ENCODE results near the gene GARS1. TPM values are rescaled to one million over a fixed set of nuclear protein-coding genes. Genes with fewer than 3 reads are reported as not detected.
A peak's percentile ranks its signal among the peaks of the same experiment; 100 is the strongest.

GARS1 gene
- total RNA-seq, 1 donor from 2014 or later: 367 TPM

DNA sequence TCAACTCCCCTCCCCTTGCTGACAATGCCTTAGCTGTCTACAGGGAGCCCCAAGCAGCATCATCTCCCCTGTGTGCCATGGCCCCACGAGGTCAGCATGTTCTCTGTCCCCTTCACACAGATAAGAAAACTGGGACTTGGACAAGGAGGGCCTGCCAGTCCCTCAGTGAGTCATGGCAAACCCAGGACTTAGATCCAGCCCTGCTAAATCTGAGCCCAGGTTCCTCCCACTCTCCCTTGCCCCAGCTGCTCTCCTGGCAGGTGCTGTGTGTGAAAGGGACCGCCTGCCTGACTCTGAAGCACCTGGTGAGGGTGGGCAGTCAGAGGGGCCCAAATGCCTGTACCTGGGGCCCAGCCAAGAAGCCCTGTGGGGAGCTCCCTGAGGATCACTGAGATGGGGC, 80.2 kb downstream of the GARS1 start:
- H3K4me3 ChIP-seq (ENCODE audit: low read depth, low read length): no peak overlapping the region
- no peak for FAIRE-seq
- TF ChIP-seq, protein P1, sequence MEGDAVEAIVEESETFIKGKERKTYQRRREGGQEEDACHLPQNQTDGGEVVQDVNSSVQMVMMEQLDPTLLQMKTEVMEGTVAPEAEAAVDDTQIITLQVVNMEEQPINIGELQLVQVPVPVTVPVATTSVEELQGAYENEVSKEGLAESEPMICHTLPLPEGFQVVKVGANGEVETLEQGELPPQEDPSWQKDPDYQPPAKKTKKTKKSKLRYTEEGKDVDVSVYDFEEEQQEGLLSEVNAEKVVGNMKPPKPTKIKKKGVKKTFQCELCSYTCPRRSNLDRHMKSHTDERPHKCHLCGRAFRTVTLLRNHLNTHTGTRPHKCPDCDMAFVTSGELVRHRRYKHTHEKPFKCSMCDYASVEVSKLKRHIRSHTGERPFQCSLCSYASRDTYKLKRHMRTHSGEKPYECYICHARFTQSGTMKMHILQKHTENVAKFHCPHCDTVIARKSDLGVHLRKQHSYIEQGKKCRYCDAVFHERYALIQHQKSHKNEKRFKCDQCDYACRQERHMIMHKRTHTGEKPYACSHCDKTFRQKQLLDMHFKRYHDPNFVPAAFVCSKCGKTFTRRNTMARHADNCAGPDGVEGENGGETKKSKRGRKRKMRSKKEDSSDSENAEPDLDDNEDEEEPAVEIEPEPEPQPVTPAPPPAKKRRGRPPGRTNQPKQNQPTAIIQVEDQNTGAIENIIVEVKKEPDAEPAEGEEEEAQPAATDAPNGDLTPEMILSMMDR (IDR thresholded peaks at IDR 0.05; ENCODE audit: insufficient read depth, low read length, severe bottlenecking): no peak
- no peak for DNase-seq (ENCODE audit: low read depth)
- peaks cover 9% of the 10 kb centered on the region for H3K27me3 ChIP-seq (ENCODE audit: control insufficient read depth, insufficient read depth, low read length)
- no peaks in the 10 kb centered on the region for H3K36me3 ChIP-seq (ENCODE audit: control insufficient read depth, insufficient read depth, low read length)

DNA sequence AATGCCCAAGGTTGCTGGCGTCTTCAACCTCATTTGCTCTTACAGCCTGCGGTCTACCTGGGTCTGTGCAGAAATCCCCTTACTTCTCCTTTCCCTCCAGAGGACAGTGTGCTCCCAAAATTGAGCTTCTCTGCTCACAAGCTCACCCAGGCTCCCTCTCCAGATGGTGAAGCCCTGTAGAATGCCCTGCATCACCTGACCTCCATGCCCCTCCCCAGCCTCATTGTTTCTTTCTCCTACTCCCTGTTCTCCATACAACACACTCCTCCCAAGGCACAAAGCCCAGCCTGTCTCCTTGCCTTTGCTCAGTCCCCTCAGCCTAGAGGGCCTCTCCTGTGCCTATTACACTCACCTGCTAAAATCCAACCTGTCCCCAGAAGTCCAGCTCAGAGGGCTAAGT, 84.1 kb downstream of the GARS1 start:
- DNase-seq (ENCODE audit: low read depth) (no peak), FAIRE-seq (peak; percentile 47)
- no peak overlapping the region for H3K4me3 ChIP-seq (ENCODE audit: low read depth, low read length)
- TF ChIP-seq, protein P1 (IDR thresholded peaks at IDR 0.05; ENCODE audit: insufficient read depth, low read length, severe bottlenecking): no peak
- H3K27me3 ChIP-seq (ENCODE audit: control insufficient read depth, insufficient read depth, low read length): peaks cover 42% of the 10 kb centered on the region
- no peaks in the 10 kb centered on the region for H3K36me3 ChIP-seq (ENCODE audit: control insufficient read depth, insufficient read depth, low read length)

DNA sequence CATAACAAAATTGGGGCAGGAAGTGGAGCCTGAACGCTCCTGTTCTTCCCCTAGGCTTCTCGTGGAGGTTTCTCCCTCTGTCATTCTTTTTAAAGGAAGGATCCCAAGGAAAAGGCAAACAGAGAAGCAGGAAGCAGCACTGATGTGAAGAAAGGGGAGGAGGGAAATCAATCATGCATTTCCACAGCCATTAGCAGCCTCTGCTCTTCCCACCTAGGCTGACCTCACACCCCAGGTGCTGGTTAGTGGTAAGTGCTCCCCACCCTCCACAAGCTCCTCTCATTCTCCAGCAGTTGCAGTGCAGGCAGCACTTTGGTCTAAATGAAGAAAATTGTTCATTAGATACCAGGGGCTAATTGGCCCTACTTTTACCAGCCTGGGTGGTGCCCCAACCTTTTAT, 85.0 kb downstream of the GARS1 start:
- H3K36me3 ChIP-seq (ENCODE audit: control insufficient read depth, insufficient read depth, low read length): no peaks in the 10 kb centered on the region
- peaks cover 44% of the 10 kb centered on the region for H3K27me3 ChIP-seq (ENCODE audit: control insufficient read depth, insufficient read depth, low read length)
- FAIRE-seq (no peak), DNase-seq (ENCODE audit: low read depth) (no peak)
- H3K4me3 ChIP-seq (ENCODE audit: low read depth, low read length): no peak overlapping the region
- TF ChIP-seq, protein P1 (IDR thresholded peaks at IDR 0.05; ENCODE audit: insufficient read depth, low read length, severe bottlenecking): no peak

DNA sequence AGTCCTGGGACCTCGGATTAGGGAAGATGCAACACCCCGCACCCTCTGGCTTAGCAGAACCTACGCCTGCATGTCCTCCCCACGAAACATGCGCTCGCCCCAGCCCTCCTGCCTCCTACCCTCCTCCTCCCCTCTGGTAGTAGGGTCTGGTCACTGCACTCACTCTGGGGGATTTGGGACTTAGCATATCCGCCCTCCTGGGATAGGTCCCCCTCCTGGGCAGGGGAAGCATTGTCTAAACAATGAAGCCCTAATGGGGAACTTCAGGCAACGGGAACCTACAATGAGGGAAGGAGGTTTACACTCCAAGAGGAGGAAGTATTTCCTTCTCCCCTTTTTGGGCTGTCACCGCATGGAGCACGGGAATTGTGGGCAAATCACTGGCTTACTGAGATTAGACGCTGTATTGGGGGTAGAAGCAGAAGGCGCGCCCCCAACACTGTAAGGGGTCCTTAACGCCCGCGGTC, 86.7 kb downstream of the GARS1 start:
- DNase-seq (ENCODE audit: low read depth) (no peak), FAIRE-seq (no peak)
- no peak overlapping the region for H3K4me3 ChIP-seq (ENCODE audit: low read depth, low read length)
- no peaks in the 10 kb centered on the region for H3K36me3 ChIP-seq (ENCODE audit: control insufficient read depth, insufficient read depth, low read length)
- peaks cover 46% of the 10 kb centered on the region for H3K27me3 ChIP-seq (ENCODE audit: control insufficient read depth, insufficient read depth, low read length)
- TF ChIP-seq, protein P1 (IDR thresholded peaks at IDR 0.05; ENCODE audit: insufficient read depth, low read length, severe bottlenecking): no peak

DNA sequence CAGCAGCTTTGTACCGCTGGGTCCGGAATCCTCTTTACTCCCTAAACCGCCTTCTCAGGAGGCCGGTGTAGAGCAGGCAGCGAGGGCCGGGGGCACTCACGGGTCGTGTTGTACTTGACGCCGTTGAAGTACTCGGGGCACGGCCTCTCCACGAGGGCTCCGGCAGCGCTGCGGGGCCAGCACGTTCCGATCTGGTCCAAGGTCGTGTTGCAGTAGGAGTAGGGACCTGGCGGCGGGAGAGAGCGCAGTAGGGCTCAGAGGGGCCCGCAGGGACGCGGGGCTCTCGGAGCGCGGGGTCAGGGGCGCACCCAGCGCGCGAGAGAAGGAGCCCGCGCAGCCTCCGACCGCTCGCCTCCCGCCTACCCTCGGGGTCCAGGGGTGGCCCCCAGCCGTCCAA, 87.1 kb downstream of the GARS1 start:
- no peaks in the 10 kb centered on the region for H3K36me3 ChIP-seq (ENCODE audit: control insufficient read depth, insufficient read depth, low read length)
- no peak for FAIRE-seq
- peaks cover 46% of the 10 kb centered on the region for H3K27me3 ChIP-seq (ENCODE audit: control insufficient read depth, insufficient read depth, low read length)
- DNase-seq (ENCODE audit: low read depth): no peak
- H3K4me3 ChIP-seq (ENCODE audit: low read depth, low read length): no peak overlapping the region
- TF ChIP-seq, protein P1 (IDR thresholded peaks at IDR 0.05; ENCODE audit: insufficient read depth, low read length, severe bottlenecking): no peak

Data from bronchial epithelial cell (primary cell).